GM21723 (cell line): ENCODE data around the gene ADAMTSL4.
"Not testable (repeated sequence)": the region's sequence is repeated elsewhere in the genome, so short reads cannot be mapped to it uniquely, and the experiment has no call there.

Source experiments
- ATAC-seq: cut with Tn5 transposase; IDR thresholded peaks from one replicate; pipeline ENCODE4 v1.9.1; 2021; ENCODE audit warnings: mild to moderate bottlenecking, moderate library complexity; ENCODE audit not compliant: unreplicated experiment

ADAMTSL4 gene

GRCh38 chr1:150581437-150581836, 32.2 kb downstream of the ADAMTSL4 start:
- ATAC-seq: not testable (repeated sequence)

DNA sequence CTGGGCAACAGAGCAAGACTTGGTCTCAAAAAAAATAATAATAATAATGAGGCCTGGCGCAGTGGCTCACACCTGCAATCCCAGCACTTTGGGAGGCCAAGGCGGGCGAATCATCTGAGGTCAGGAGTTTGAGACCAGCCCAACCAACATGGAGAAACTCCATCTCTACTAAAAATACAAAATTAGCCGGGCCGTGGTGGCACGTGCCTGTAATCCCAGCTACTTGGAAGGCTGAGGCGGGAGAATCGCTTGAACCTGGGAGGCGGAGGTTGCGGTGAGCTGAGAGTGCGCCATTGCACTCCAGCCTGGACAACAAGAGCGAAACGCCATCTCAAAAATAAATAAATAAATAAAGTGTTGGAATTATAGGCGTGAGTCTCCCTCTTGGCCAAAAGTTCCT, 32.8 kb downstream of the ADAMTSL4 start:
- not testable (repeated sequence) for ATAC-seq

GRCh38 chr1:150582371-150582770, 33.2 kb downstream of the ADAMTSL4 start:
- ATAC-seq: no peak

- no peak for ATAC-seq
Observed at GRCh38 chr1:150596095-150596892, 47.1 kb downstream of the ADAMTSL4 start.

GRCh38 chr1:150596976-150597375, 47.8 kb downstream of the ADAMTSL4 start:
- no peak for ATAC-seq

DNA sequence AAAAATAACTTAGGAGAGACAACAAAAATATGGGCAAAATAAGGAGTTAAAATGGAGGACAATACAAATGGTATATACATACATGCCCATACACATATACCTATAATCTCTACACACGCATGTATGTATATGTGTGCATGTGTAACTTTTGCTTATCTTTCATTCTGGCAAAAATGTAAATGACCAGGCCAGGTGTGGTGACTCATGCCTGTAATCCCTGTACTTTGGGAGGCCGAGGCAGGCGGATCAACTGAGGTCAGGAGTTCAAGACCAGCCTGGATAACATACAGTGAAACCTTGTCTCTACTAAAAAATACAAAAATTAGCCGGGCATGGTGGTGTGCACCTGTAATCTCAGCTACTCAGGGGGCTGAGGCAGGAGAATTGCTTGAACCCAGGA, 49.1 kb downstream of the ADAMTSL4 start:
- not testable (repeated sequence) for ATAC-seq

GRCh38 chr1:150601540-150601939, 52.3 kb downstream of the ADAMTSL4 start:
- no peak for ATAC-seq

DNA sequence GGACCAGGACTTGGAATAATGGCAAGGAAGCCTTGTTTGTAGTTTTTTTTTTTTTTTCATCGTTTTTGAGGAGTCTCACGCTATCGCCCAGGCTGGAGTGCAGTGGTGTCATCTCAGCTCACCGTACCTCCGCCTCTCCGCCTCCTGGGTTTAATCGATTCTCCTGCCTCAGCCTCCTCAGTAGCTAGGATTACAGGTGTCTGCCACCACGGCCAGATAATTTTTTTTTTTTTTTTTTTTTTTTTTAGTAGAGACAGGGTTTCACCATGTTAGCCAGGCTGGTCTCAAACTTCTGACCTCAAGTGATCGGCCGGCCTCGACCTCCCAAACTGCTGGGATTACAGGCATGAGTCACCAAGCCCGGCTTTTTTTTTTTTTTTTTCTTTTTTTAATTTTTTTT, 53.2 kb downstream of the ADAMTSL4 start:
- not testable (repeated sequence) for ATAC-seq

- no peak for ATAC-seq
Observed at GRCh38 chr1:150603711-150604110, 54.5 kb downstream of the ADAMTSL4 start.

GRCh38 chr1:150604226-150604588, 55.0 kb downstream of the ADAMTSL4 start:
- no peak for ATAC-seq

- not testable (repeated sequence) for ATAC-seq
Observed at GRCh38 chr1:150605451-150605731, 56.2 kb downstream of the ADAMTSL4 start.

- no peak for ATAC-seq
Observed at GRCh38 chr1:150606463-150607142, 57.4 kb downstream of the ADAMTSL4 start.

GRCh38 chr1:150609732-150610131, 60.5 kb downstream of the ADAMTSL4 start:
- no peak for ATAC-seq
